K562 (cell line): ENCODE measurements around the gene CADM2. TPM values are rescaled to one million over a fixed set of nuclear protein-coding genes. Genes with fewer than 3 reads are reported as not detected.

Source experiments
- ATAC-seq: fragments of 200-7000 bp; cut with Tn5 transposase; 3 replicates; pipeline ENCODE4 v1.9.1; 2020; ENCODE audit warnings: moderate library complexity
- BruUV-seq: library from RNA; stranded (reverse); fragments of 400-500 nt; replicated peaks from 2 replicates; lab custom pipeline; 2021; lab: Mats Ljungman, UMichigan
- CTCF ChIA-PET: fragments of 300-600 bp; formaldehyde crosslinking; extraction: SDS; loops from one replicate; lab custom pipeline; 2021; ENCODE audit warnings: low intra/inter-chr PET ratio; lab: Yijun Ruan, JAX
- POLR2A ChIA-PET: fragments of 300-600, 350-650 bp; sonication (Branson Sonifier 250); formaldehyde crosslinking; extraction: SDS; loops from one replicate; lab custom pipeline; 2021; ENCODE audit warnings: antibody characterized with exemption, inconsistent platforms; lab: Yijun Ruan, JAX
- DNase-seq, 4 experiments: peaks; one replicate each; pipeline versions ENCODE4 v3.0.0 to v3.0.0-alpha.2; 2011 to 2018; ENCODE audit warnings: low spot score in 3 of 4, mixed read lengths in 3 of 4; ENCODE audit errors: extremely low read depth in 1 of 4
- FAIRE-seq: peaks from 2 replicates; lab custom pipeline; 2011; peaks lifted over from hg19 to GRCh38; lab: Jason Lieb, UNC
- H2AFZ ChIP-seq: 2 replicates; pipeline ENCODE4 v1.6.0; 2011; ENCODE audit warnings: low read depth, low read length, control low read depth, inconsistent platforms
- H3K27ac ChIP-seq: fragments of 200-600 bp; 3 replicates; pipeline ENCODE4 v1.8.0; 2011; ENCODE audit warnings: low read depth, mild to moderate bottlenecking, control low read depth, inconsistent platforms, low read length, moderate library complexity, mixed read lengths; ENCODE audit errors: extremely low read depth
- H3K27me3 ChIP-seq, 2 experiments: fragments of 300-600 bp in 1 of 2; 2 replicates in 1 of 2; 3 replicates in 1 of 2; pipeline versions ENCODE4 v1.6.0 to v1.8.0; 2011; ENCODE audit warnings: inconsistent platforms in 2 of 2, low read length in 2 of 2, mild to moderate bottlenecking in 1 of 2, mixed read lengths in 1 of 2, moderate library complexity in 1 of 2; ENCODE audit not compliant: control insufficient read depth in 2 of 2, insufficient read depth in 2 of 2
- H3K36me3 ChIP-seq: fragments of 300-600 bp; 3 replicates; pipeline ENCODE4 v1.8.0; 2011; ENCODE audit warnings: mild to moderate bottlenecking, low read length, inconsistent platforms; ENCODE audit not compliant: control insufficient read depth, insufficient read depth
- H3K4me1 ChIP-seq, 2 experiments: fragments of 200-600 bp in 1 of 2; replicated peaks in 1 of 2; 2 replicates in 1 of 2; 3 replicates in 1 of 2; pipeline versions ENCODE4 v1.5.1 to v1.8.0; 2011; ENCODE audit warnings: inconsistent platforms in 2 of 2, low read length in 2 of 2, mild to moderate bottlenecking in 1 of 2, mixed read lengths in 1 of 2, moderate library complexity in 1 of 2; ENCODE audit not compliant: control insufficient read depth in 2 of 2, insufficient read depth in 2 of 2
- H3K4me2 ChIP-seq: 2 replicates; pipeline ENCODE4 v1.6.1; 2011; ENCODE audit warnings: low read length, control low read depth, inconsistent platforms, mixed read lengths; ENCODE audit not compliant: insufficient read depth
- H3K4me3 ChIP-seq: fragments of 200-600 bp; sonication (generic), shearing (Covaris generic); 2 replicates; pipeline ENCODE4 v1.5.1; 2016; ENCODE audit warnings: control low read depth, inconsistent platforms
- H3K79me2 ChIP-seq: fragments of 200-600 bp; 3 replicates; pipeline ENCODE4 v1.8.0; 2011; ENCODE audit warnings: low read length, inconsistent platforms; ENCODE audit not compliant: control insufficient read depth, insufficient read depth
- H3K9ac ChIP-seq, 2 experiments: 2 replicates each; pipeline versions ENCODE4 v1.6.0 to v1.6.1; 2011; ENCODE audit warnings: low read depth in 2 of 2, low read length in 2 of 2, control low read depth in 1 of 2, inconsistent platforms in 1 of 2, mild to moderate bottlenecking in 1 of 2, mixed read lengths in 1 of 2; ENCODE audit not compliant: insufficient read depth in 1 of 2
- H3K9me1 ChIP-seq: one replicate; pipeline ENCODE4 v1.6.0; 2011; ENCODE audit warnings: inconsistent platforms, mild to moderate bottlenecking, low read length, moderate library complexity; ENCODE audit not compliant: control insufficient read depth, insufficient read depth
- H3K9me3 ChIP-seq: replicated peaks from 2 replicates; pipeline ENCODE4 v1.5.1; 2011; ENCODE audit warnings: low read depth, low read length, inconsistent platforms; ENCODE audit not compliant: control insufficient read depth, insufficient read depth
- H4K20me1 ChIP-seq: replicated peaks from 2 replicates; pipeline ENCODE4 v1.6.1; 2011; ENCODE audit warnings: low read length, inconsistent platforms, mixed read lengths; ENCODE audit not compliant: control insufficient read depth, insufficient read depth
- CAMTA2 ChIP-seq: fragments of 250-450 bp; sonication (Bioruptor Pico); conservative IDR thresholded peaks from 2 replicates; pipeline ENCODE4 v1.5.1; 2022
- ILK ChIP-seq: fragments of 450-650 bp; IDR thresholded peaks from 2 replicates; pipeline ENCODE4 v1.6.1; 2016; ENCODE audit warnings: missing genetic modification characterization, low read depth, mild to moderate bottlenecking, missing compliant biosample characterization, moderate library complexity, borderline replicate concordance
- MGA ChIP-seq: fragments of 450-650 bp; IDR thresholded peaks from 2 replicates; pipeline ENCODE4 v1.6.1; 2016; ENCODE audit warnings: mild to moderate bottlenecking, moderate library complexity
- NBN ChIP-seq: fragments of 450-650 bp; IDR thresholded peaks from 2 replicates; pipeline ENCODE4 v1.6.1; 2016; ENCODE audit warnings: low read depth, mild to moderate bottlenecking
- PRMT5 ChIP-seq: sonication (generic); formaldehyde crosslinking; IDR thresholded peaks from 2 replicates; pipeline ENCODE4 v1.5.0; 2020; ENCODE audit warnings: missing genetic modification reagents
- TAF15 ChIP-seq: fragments of 200-400 bp; formaldehyde crosslinking; IDR thresholded peaks from 2 replicates; pipeline ENCODE4 v1.6.1; 2017; ENCODE audit warnings: mild to moderate bottlenecking, low read depth, low read length, moderate library complexity
- TCF7L2 ChIP-seq: fragments of 150-350 bp; IDR thresholded peaks from 2 replicates; pipeline ENCODE4 v1.6.1; 2016; ENCODE audit warnings: low read depth, mild to moderate bottlenecking, low read length, moderate library complexity
- ZNF41 ChIP-seq: fragments of 250-450 bp; sonication (Bioruptor Pico); conservative IDR thresholded peaks from 2 replicates; pipeline ENCODE4 v1.4.0; 2020; ENCODE audit warnings: mild to moderate bottlenecking
- WGBS: fragments of 100-300 bp; shearing (Covaris generic); methylation state at CpG from one replicate; pipeline ENCODE4 v1.1.6; 2016; ENCODE audit warnings: low coverage, mixed read lengths; ENCODE audit not compliant: insufficient coverage; ENCODE audit errors: missing lambda C conversion rate; 5-methylcytosine and 5-hydroxymethylcytosine counted together
- in situ Hi-C: fragments of 300-500 bp; cut with MboI; formaldehyde crosslinking; loops from 4 replicates; pipeline ENCODE4 v1.15.0; 2018; ENCODE audit warnings: inconsistent platforms, mixed read lengths
- intact Hi-C: fragments of 100-400 bp; cut with micrococcal nuclease; formaldehyde crosslinking; loops from 2 replicates; pipeline ENCODE4 v1.14.2; 2022
- polyA plus RNA-seq, 8 experiments: library from polyadenylated mRNA; depleted of rRNA in 4 of 8; stranded (reverse) in 5 of 8; unstranded in 3 of 8; fragments of >200 nt; fragmentation: Nextera tagmentation in 2 of 8; fragmentation: Illumina TruSeq in 1 of 8; extraction: Ambion mirVana in 2 of 8; extraction: Trizol in 1 of 8; gene quantifications; 2 replicates each; pipeline versions ENCODE4 v1.2.1 to v1.2.3, GENCODE V29; 2011 to 2014; ENCODE audit warnings: inconsistent platforms in 1 of 8, missing spikeins in 1 of 8
- total RNA-seq, 7 experiments: library from RNA; depleted of rRNA in 6 of 7; stranded (reverse); fragments of >200 nt in 6 of 7; fragmentation: Illumina TruSeq in 2 of 7; extraction: Trizol in 2 of 7; gene quantifications; 2 replicates each; pipeline versions ENCODE4 v1.2.1 to v1.2.3, GENCODE V29; 2011 to 2021; ENCODE audit warnings: low replicate concordance in 1 of 7

Gene CADM2
- total and polyA plus RNA-seq, 9 of the 15 experiments (the other 6 are each of a cell fraction or from before 2014, with no cell fraction given): 0.11 to 3.2 (median 0.95) TPM

- H3K9me1 ChIP-seq: no peaks in the 10 kb centered on the region
- in situ Hi-C loops (no loop called here), intact Hi-C loops (no loop called here)
- ATAC-seq (no peak), DNase-seq (no peak), FAIRE-seq (no peak)
- H3K79me2 ChIP-seq: no peaks in the 10 kb centered on the region
- no peaks in the 10 kb centered on the region for H4K20me1 ChIP-seq
- POLR2A ChIA-PET: no interaction called here
- no peak overlapping the region for H3K9ac ChIP-seq
- no peaks in the 10 kb centered on the region for H3K4me1 ChIP-seq
- no peak overlapping the region for H3K4me3 ChIP-seq
- H3K4me2 ChIP-seq: no peak overlapping the region
- no peaks in the 10 kb centered on the region for H3K27me3 ChIP-seq
- no peak overlapping the region for H2AFZ ChIP-seq
- H3K36me3 ChIP-seq: no peaks in the 10 kb centered on the region
- CTCF ChIA-PET: no interaction called here
- 7% methylated on average over 2 of the region's 2 CpGs for WGBS
- BruUV-seq: no TSS peak
- H3K27ac ChIP-seq: no peak overlapping the region
- H3K9me3 ChIP-seq: no peaks in the 10 kb centered on the region
- TF ChIP-seq ILK (tag) (no peak), ZNF41 (CRISPR knock-in tag) (no peak), CAMTA2 (CRISPR knock-in tag) (no peak), NBN (no peak), MGA (no peak), PRMT5 (CRISPR knock-in tag) (no peak), TAF15 (no peak), TCF7L2 (no peak)
Observed at GRCh38 chr3:85193565-85193964, 234.8 kb downstream of the CADM2 start.
